ENCODE data around the gene SPRING1.

DNA sequence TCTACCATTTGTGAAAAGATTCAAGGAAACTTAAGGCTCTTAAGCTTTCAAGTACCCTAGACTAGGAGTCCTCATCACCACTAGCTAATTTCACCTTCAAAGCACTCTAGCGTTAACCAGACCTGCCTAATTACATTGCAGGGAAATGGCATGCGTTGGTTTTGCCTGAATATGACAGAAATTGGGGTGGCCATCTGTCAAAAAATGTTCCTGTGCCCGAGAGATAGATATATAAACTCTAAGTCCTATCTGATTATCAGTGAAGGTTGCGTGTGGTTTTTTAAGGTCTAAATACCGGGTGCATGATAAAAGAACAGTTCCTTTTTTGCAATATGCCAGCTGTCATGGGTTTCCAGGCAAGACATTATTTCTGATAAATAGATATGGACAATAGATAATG lies 48.3 kb downstream of the SPRING1 start:
- TF ChIP-seq, protein P1, sequence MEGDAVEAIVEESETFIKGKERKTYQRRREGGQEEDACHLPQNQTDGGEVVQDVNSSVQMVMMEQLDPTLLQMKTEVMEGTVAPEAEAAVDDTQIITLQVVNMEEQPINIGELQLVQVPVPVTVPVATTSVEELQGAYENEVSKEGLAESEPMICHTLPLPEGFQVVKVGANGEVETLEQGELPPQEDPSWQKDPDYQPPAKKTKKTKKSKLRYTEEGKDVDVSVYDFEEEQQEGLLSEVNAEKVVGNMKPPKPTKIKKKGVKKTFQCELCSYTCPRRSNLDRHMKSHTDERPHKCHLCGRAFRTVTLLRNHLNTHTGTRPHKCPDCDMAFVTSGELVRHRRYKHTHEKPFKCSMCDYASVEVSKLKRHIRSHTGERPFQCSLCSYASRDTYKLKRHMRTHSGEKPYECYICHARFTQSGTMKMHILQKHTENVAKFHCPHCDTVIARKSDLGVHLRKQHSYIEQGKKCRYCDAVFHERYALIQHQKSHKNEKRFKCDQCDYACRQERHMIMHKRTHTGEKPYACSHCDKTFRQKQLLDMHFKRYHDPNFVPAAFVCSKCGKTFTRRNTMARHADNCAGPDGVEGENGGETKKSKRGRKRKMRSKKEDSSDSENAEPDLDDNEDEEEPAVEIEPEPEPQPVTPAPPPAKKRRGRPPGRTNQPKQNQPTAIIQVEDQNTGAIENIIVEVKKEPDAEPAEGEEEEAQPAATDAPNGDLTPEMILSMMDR (IDR thresholded peaks at IDR 0.05), result no peak
- TF ChIP-seq EZH2 (IDR thresholded peaks at IDR 0.05; ENCODE audit: borderline replicate concordance, insufficient read depth, low read depth, low read length, poor library complexity, severe bottlenecking), result no peak

Measured in B cell (primary cell).